Vagina (tissue), 2 donors: Measurements from ENCODE around the gene NRAP. TPM values are rescaled to one million over a fixed set of nuclear protein-coding genes. Genes with fewer than 3 reads are reported as not detected.

Experiments
- DNase-seq, 2 donors: peaks; one replicate each; pipeline ENCODE4 v3.0.0-alpha.2; 2017; ENCODE audit errors: extremely low spot score in 2 of 2
- H3K27ac ChIP-seq: fragments of 200-600 bp; sonication (generic); one replicate; pipeline ENCODE4 v1.5.1; 2019
- H3K27me3 ChIP-seq: fragments of 200-600 bp; sonication (generic); one replicate; pipeline ENCODE4 v1.5.1; 2019
- H3K36me3 ChIP-seq, 2 donors: fragments of 200-600 bp; sonication (generic); one replicate each; pipeline ENCODE4 v1.5.1; 2017 to 2019
- H3K4me1 ChIP-seq: fragments of 200-600 bp; sonication (generic); one replicate; pipeline ENCODE4 v1.5.1; 2019
- H3K4me3 ChIP-seq, 2 donors: fragments of 200-600 bp; sonication (generic); 1 replicate in 1 of 2; 2 replicates in 1 of 2; pipeline ENCODE4 v1.5.1; 2016 to 2019
- H3K9me3 ChIP-seq: fragments of 200-600 bp; sonication (generic); one replicate; pipeline ENCODE4 v1.5.1; 2019
- POLR2A ChIP-seq, 2 donors: fragments of 450-650 bp; IDR thresholded peaks; one replicate each; pipeline ENCODE4 v1.6.1; 2017; ENCODE audit warnings: antibody characterized with exemption in 2 of 2, mild to moderate bottlenecking in 2 of 2, moderate library complexity in 2 of 2
- POLR2AphosphoS5 ChIP-seq, 2 donors: sonication (generic); formaldehyde crosslinking; IDR thresholded peaks; one replicate each; pipeline ENCODE4 v1.9.0; 2017; ENCODE audit warnings: antibody characterized with exemption in 2 of 2, mild to moderate bottlenecking in 2 of 2, low read depth in 1 of 2; ENCODE audit not compliant: insufficient read depth in 1 of 2
- intact Hi-C: fragments of 100-400 bp; cut with DNase I; formaldehyde crosslinking; loops from one replicate; pipeline ENCODE4 v1.15.1; 2023
- total RNA-seq: library from RNA; depleted of rRNA; stranded (reverse); fragments of >200 nt; gene quantifications from one replicate; pipeline ENCODE4 v1.2.3, GENCODE V29; 2016
- TF ChIP-seq, protein P1 (sequence below), 3 experiments: fragments of 450-650 bp in 2 of 3; fragments of 200-600 bp in 1 of 3; sonication (generic) in 1 of 3; IDR thresholded peaks; one replicate each; pipeline ENCODE4 v1.5.1; 2017 to 2019; ENCODE audit warnings: antibody characterized with exemption in 3 of 3, mild to moderate bottlenecking in 2 of 3, moderate library complexity in 2 of 3

Gene NRAP
- total RNA-seq, 1 donor from 2014 or later = not detected

DNA sequence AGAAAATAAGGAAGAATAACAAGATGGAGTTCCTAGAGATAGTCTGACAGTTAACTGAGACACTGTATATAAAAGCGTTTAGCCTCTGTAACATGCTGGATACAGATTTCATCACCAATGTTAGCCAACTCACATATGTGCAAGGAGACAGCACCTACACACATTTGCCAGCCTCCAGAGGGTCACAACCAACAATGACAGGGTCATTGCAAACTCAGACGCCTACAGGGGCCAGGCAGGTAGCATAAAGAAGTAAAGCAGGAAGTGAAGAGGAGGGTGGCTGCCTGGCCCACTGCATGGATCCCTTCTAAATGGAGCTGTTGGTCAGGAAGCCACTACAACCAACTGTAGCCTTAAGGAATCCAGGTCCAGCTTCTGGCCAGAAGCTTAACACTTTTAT is 50.4 kb downstream of the NRAP start:
- Histone ChIP-seq H3K36me3 (no peaks in the 10 kb centered on the region), H3K9me3 (no peaks in the 10 kb centered on the region), H3K4me1 (no peaks in the 10 kb centered on the region), H3K27me3 (no peaks in the 10 kb centered on the region), H3K27ac (no peak overlapping the region), H3K4me3 (no peak overlapping the region)
- TF ChIP-seq POLR2AphosphoS5 (IDR thresholded peaks at IDR 0.05; ENCODE audit: insufficient read depth in 1 of 2, low read depth in 1 of 2) (no peak), POLR2A (IDR thresholded peaks at IDR 0.05) (no peak)
- TF ChIP-seq, protein P1, sequence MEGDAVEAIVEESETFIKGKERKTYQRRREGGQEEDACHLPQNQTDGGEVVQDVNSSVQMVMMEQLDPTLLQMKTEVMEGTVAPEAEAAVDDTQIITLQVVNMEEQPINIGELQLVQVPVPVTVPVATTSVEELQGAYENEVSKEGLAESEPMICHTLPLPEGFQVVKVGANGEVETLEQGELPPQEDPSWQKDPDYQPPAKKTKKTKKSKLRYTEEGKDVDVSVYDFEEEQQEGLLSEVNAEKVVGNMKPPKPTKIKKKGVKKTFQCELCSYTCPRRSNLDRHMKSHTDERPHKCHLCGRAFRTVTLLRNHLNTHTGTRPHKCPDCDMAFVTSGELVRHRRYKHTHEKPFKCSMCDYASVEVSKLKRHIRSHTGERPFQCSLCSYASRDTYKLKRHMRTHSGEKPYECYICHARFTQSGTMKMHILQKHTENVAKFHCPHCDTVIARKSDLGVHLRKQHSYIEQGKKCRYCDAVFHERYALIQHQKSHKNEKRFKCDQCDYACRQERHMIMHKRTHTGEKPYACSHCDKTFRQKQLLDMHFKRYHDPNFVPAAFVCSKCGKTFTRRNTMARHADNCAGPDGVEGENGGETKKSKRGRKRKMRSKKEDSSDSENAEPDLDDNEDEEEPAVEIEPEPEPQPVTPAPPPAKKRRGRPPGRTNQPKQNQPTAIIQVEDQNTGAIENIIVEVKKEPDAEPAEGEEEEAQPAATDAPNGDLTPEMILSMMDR (IDR thresholded peaks at IDR 0.05) = no peak
- intact Hi-C loops = no loop called here
- no peak for DNase-seq

DNA sequence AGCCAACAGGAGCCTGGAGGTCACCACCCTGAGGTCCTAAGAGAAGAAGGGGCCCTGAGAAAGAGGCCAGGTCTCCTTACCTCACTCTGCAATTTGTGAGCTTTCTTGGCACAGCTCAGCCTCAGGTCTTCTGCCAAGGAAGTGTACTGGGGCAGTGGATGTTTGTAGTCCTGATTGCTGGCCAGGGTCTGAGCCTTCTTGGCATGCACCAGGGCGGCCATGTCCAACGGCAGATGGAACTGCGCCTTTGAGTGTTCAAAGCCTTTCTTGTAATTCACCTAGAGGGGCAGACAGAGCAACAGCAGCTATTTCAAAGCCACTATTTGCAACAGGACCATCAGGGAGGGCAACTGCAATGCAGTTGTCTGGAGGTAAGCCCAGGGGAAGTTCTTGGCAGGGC is 51.7 kb downstream of the NRAP start:
- no peak for DNase-seq

DNA sequence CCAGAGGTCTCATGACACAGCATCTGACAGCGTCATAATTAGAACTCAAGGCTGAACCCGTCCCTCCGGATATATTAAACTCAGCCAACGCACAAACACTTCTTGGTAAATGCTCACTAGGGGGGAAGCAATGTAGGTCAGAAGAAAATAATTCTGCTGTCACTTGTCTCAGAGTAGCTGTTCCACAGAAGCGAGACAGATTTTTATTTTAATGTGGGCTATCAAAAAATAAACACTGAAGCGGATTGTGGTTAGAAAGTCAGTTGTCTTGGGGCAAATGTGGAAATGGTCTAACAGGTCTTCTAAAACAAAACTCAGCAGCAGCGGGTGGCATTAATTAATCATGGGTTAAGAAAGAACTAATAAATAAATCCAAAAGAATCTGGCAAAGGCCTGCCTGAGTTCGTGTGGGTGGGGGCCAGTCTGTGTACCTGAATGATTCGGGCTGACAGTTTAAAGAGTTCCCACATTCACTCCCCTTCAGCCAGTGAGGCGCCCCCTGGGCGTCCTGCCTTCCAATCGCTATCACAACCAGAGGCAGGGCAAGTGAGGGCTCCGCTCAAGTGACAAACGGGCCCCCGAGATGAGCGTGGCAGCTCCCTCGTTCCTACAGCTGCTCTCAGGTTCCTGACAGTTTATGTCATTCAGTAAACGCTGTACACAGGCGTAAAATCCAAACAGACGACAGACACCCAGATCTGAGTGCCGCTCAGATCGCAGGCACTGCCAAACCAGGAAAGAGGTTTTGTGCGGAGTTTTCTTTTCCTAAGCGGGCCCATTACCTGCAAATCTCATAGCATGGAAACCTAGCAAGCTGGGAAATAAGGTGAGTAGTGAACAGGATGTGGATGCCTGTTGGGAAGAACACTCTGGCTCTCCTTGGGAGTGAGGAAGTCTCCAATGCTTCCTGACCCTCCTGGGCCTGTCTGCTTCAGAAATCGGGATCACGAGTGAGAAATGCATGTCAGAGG is 52.9 kb downstream of the NRAP start:
- H3K4me1 ChIP-seq = no peaks in the 10 kb centered on the region
- intact Hi-C loops = no loop called here
- H3K9me3 ChIP-seq = no peaks in the 10 kb centered on the region
- H3K27me3 ChIP-seq = no peaks in the 10 kb centered on the region
- H3K4me3 ChIP-seq = no peak overlapping the region
- H3K36me3 ChIP-seq = no peaks in the 10 kb centered on the region
- TF ChIP-seq POLR2AphosphoS5 (IDR thresholded peaks at IDR 0.05; ENCODE audit: insufficient read depth in 1 of 2, low read depth in 1 of 2) = no peak
- TF ChIP-seq POLR2A (IDR thresholded peaks at IDR 0.05) = no peak
- TF ChIP-seq, protein P1 (IDR thresholded peaks at IDR 0.05) = no peak
- no peak for DNase-seq
- H3K27ac ChIP-seq = no peak overlapping the region

More for the DNA sequence above, 51.7 kb downstream of the NRAP start:
- Histone ChIP-seq H3K27me3 (no peaks in the 10 kb centered on the region), H3K36me3 (no peaks in the 10 kb centered on the region), H3K4me3 (no peak overlapping the region), H3K9me3 (no peaks in the 10 kb centered on the region), H3K4me1 (no peaks in the 10 kb centered on the region), H3K27ac (no peak overlapping the region)
- intact Hi-C loops = no loop called here
- TF ChIP-seq, protein P1 (IDR thresholded peaks at IDR 0.05) = no peak
- TF ChIP-seq POLR2A (IDR thresholded peaks at IDR 0.05) = no peak

DNA sequence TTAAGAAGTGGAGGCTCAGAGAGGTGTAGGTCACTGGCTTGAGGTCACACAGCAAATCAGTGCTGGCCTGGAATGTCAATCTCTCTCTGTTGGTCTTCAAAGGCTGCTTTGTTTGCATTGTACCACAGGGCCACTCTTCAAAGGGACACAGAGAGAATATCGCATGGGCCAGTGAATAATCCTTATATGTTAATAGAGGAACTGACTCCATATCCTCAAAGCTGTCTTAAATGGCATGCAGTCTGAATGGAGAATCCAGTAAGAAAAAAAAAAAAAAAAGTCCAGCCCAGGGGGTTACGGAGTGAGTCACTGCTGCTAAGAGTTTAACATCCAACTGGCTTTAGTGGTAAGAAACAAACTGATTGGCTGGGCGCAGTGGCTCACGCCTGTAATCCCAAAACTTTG is 54.1 kb downstream of the NRAP start:
- Histone ChIP-seq H3K9me3 (no peaks in the 10 kb centered on the region), H3K27ac (no peak overlapping the region), H3K4me3 (no peak overlapping the region), H3K27me3 (no peaks in the 10 kb centered on the region), H3K36me3 (no peaks in the 10 kb centered on the region), H3K4me1 (no peaks in the 10 kb centered on the region)
- TF ChIP-seq, protein P1 (IDR thresholded peaks at IDR 0.05) = no peak
- no peak for TF ChIP-seq POLR2A (IDR thresholded peaks at IDR 0.05)
- TF ChIP-seq POLR2AphosphoS5 (IDR thresholded peaks at IDR 0.05; ENCODE audit: insufficient read depth in 1 of 2, low read depth in 1 of 2) = no peak
- intact Hi-C loops = no loop called here
- DNase-seq = no peak
